ENCODE results near the gene RAB6B.

Gene RAB6B

DNA sequence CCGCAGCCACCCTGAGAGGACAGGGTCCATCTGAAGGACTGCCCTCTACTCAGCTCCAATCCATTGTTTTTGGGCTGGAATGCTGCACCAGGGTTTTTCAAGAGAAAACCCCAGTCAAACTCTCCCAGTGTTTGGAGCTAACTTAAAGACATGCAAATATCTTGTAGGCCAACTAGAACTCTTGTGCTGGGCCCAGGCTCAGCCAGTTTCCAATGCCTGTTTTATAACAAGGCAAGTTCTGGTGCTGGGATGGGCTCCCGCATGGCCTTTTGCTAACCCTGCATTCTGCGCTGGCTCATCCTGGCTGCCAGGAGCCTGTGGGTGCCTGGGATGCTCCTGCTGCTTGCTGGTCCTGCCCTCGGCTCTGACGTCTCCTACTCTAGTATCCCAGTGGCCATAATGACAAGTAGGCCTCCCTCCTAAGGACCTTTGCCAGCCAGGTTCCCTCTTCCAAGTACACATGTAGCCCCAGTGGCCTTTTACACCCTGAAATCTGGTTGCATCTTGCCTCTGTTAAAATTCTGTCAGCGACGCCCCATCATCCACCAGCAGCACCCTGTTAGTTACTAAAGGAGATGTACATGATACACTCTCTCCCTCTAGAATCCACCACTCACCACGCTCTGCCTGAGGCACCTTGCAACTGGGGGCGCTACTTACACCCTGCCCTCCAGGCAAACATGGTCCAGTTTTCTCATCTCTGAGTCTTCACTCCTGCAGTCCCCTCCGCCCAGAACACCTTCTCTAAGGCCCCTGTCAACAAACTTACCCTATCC is 30.5 kb upstream of the RAB6B start:
- DNase-seq (ENCODE audit: low read depth, low spot score), result no peak
- no peak overlapping the region for H3K4me3 ChIP-seq (ENCODE audit: low read depth, low read length)
- TF ChIP-seq, protein P1, sequence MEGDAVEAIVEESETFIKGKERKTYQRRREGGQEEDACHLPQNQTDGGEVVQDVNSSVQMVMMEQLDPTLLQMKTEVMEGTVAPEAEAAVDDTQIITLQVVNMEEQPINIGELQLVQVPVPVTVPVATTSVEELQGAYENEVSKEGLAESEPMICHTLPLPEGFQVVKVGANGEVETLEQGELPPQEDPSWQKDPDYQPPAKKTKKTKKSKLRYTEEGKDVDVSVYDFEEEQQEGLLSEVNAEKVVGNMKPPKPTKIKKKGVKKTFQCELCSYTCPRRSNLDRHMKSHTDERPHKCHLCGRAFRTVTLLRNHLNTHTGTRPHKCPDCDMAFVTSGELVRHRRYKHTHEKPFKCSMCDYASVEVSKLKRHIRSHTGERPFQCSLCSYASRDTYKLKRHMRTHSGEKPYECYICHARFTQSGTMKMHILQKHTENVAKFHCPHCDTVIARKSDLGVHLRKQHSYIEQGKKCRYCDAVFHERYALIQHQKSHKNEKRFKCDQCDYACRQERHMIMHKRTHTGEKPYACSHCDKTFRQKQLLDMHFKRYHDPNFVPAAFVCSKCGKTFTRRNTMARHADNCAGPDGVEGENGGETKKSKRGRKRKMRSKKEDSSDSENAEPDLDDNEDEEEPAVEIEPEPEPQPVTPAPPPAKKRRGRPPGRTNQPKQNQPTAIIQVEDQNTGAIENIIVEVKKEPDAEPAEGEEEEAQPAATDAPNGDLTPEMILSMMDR (IDR thresholded peaks at IDR 0.05; ENCODE audit: low read depth, low read length), result no peak
- in situ Hi-C loops (cut with HindIII; ENCODE audit: low sequenced_read_pairs), result no loop called here

DNA sequence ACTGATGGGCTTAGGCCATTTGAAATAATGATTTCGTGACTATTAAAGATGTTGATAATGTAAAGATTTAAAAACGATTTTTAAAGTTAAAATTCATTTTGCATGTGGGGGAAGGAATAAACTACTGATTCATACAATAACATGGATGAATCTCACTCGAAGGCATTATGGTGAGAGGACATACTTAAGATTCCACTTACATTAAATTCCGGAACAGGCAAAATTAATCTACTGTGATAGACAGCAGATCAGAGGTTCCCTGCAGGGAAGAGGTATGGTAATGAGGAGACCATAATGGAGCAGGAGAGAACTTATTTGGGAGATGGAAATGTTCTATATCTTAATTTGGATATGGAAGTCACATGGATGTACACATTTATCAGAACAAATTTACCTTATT is 28.4 kb upstream of the RAB6B start:
- H3K4me3 ChIP-seq (ENCODE audit: low read depth, low read length), result no peak overlapping the region
- TF ChIP-seq, protein P1 (IDR thresholded peaks at IDR 0.05; ENCODE audit: low read depth, low read length), result no peak
- in situ Hi-C loops (cut with HindIII; ENCODE audit: low sequenced_read_pairs), result no loop called here
- DNase-seq (ENCODE audit: low read depth, low spot score), result no peak

DNA sequence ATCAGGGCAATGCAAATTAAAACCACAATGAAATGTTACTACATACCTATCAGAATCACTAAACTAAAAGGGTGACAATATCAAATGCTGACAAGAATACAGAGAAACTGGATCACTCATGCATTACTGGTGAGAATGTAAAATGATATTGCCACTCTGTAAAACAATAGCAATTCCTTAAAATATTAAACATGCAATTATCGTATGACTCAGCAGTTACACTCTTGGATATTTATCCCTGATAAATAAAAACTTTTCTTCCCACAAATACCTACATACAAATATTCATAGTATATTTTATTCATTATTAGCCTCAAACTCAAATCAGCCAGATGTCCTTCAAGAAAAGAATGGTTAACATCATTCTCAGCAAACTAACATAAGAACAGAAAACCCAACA is 25.9 kb upstream of the RAB6B start:
- DNase-seq (ENCODE audit: low read depth, low spot score), result no peak
- no peak overlapping the region for H3K4me3 ChIP-seq (ENCODE audit: low read depth, low read length)
- TF ChIP-seq, protein P1 (IDR thresholded peaks at IDR 0.05; ENCODE audit: low read depth, low read length), result no peak
- in situ Hi-C loops (cut with HindIII; ENCODE audit: low sequenced_read_pairs), result no loop called here

DNA sequence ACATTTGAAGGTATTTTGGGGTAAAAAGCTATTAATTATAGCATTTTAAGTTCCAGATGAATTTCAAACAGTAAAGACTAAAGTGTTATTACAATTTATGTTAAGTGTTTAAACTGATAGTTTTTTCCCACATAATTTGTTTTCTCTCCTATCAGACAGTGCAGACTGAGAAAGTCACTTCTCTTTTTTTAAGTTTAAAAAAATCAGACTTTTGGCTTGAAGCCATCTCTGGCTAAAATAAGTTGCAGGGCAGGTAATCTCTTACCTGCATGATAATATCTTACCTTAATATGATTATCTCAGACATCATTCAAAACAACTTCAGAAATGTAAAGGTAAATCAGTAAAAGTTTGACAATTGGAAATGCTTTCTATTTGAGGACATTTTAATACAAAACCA is 21.5 kb upstream of the RAB6B start:
- TF ChIP-seq, protein P1 (IDR thresholded peaks at IDR 0.05; ENCODE audit: low read depth, low read length), result no peak
- no peak for DNase-seq (ENCODE audit: low read depth, low spot score)
- no peak overlapping the region for H3K4me3 ChIP-seq (ENCODE audit: low read depth, low read length)
- in situ Hi-C loops (cut with HindIII; ENCODE audit: low sequenced_read_pairs), result no loop called here

DNA sequence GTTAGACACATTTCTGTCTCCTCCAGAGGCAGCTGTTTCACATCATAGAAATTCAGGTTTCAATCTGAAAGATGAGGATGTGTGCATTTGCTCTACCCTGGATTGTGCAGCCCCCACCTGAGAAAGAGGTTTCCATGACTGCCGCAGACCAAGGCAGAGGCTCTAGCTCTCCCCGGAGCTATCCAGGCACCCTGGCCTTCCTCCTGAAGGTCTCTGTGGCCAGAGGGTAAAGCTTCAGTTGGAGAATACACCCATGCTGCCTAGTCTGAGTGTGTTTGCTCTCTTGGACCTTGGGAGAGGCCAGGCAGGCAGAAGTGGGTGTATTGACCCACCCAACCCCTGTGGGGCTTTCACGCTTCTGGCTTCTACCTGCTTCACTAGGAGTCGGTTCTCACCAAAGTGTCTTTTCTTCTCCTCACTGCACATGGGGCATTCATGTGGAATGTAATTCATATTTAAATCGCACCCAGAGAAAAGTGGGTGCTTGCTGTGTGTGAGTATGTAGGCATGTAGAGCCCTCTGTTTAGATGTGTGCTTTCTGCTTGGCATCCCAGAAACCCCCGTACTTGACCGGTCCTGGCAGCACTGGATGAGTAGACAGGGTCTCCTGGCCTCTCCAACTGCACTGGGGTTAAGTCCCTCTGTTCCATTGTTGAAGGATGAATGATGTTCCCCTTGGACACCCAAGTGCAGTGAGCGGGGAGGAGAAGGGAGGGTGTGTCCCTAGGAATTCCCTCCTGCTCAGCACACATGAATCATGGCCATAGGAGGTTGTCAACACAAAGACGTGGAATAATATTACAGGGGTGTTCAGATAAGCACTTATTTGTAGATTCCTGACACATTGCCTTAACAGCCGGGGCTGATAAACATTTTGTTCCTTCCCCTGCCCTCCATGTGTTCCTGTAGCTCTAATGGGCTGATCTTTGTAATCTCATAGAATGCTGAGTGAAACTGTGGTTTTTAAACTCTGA is 20.3 kb upstream of the RAB6B start:
- DNase-seq (ENCODE audit: low read depth, low spot score), result no peak
- in situ Hi-C loops (cut with HindIII; ENCODE audit: low sequenced_read_pairs), result no loop called here
- TF ChIP-seq, protein P1 (IDR thresholded peaks at IDR 0.05; ENCODE audit: low read depth, low read length), result no peak
- H3K4me3 ChIP-seq (ENCODE audit: low read depth, low read length), result no peak overlapping the region

DNA sequence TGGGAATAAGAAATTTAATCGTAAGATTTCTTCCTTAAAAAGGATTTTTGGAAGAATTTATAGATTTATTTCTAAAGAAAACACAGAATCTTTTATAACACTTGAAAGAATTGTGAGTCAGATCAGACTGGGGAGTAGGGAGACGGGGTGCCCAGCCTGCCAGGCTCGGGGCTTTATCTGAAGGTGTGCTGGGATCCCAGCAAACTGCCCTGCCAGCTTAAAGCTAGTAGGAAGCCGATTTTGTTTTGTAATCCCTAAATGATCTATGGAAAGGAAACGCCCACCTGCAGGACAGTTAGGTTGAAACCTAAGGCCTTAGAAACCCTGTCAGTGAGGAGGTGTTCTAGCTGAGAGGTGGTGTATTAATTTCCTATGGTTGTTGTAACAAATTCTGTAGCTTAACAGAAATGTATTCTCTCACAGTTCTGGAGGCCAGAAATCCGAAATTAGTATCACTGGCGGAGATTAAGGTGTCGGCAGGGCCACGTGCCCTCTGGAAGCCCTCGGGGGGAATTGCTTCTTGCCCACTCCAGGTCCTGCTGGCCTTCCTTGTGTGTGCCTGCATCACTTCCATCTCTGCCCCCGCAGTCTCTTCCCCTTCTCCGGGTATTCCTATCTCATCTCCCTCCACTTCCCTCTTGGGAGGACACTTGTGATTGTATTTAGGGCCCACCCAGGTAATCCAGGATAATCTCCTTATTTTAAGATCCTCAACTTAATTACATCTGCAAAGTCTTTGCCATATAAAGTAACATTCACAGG is 19.3 kb upstream of the RAB6B start:
- in situ Hi-C loops (cut with HindIII; ENCODE audit: low sequenced_read_pairs), result no loop called here
- TF ChIP-seq, protein P1 (IDR thresholded peaks at IDR 0.05; ENCODE audit: low read depth, low read length), result no peak
- no peak for DNase-seq (ENCODE audit: low read depth, low spot score)
- no peak overlapping the region for H3K4me3 ChIP-seq (ENCODE audit: low read depth, low read length)
